Measurements from ENCODE around the gene CCNL2. TPM values are rescaled to one million over a fixed set of nuclear protein-coding genes. Genes with fewer than 3 reads are reported as not detected.

The CCNL2 gene
- total and polyA plus RNA-seq, 2 of the 13 experiments (the other 11 are each of a cell fraction or from before 2014, with no cell fraction given) = 105 to 340 TPM

DNA sequence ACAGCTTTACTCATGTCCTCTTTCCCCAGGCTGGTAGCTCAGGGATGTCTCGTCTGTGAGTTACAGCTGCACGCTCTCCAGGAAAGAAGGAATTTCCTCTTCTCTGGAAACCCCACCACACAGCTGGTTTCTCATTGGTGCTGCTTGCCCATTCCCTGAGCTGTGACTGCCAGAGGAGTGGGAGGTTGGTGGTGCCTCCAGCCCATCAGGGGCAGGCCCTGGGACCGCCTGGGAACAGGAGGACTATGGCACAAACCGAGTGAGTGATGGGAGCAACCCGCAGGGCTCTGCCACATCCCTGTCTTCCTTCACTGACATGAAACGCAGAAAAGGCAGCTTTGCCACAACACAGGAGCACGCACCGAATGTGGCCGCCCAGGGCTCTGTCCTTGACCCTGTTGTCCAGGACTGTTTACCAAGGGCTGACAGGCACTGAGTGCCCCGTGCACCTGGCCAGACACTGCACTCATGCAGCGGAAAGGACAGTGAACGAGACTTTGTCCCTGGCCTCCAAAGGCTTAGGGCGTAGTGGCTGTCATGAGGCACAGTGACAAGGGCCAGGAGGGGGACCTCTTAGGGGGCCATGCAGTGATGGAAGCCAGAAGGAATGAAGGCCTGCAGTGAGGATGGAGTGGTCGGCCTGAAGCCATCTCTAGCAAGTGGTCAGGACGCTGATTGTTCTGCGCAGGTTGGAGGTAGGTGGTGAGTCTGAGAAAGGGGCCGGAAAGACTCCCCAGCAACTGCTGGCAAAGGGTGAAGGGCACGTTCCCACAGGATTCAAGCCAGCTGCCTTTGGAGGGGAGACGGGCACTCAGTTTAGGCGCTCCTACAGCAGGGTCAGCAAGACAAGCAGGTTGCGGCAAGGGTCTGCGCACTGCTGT, 1.7 kb upstream of the CCNL2 start (continued):
- TF ChIP-seq, protein P1, sequence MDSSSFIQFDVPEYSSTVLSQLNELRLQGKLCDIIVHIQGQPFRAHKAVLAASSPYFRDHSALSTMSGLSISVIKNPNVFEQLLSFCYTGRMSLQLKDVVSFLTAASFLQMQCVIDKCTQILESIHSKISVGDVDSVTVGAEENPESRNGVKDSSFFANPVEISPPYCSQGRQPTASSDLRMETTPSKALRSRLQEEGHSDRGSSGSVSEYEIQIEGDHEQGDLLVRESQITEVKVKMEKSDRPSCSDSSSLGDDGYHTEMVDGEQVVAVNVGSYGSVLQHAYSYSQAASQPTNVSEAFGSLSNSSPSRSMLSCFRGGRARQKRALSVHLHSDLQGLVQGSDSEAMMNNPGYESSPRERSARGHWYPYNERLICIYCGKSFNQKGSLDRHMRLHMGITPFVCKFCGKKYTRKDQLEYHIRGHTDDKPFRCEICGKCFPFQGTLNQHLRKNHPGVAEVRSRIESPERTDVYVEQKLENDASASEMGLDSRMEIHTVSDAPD (CRISPR knock-in tag; IDR thresholded peaks at IDR 0.05) = peak; percentile 97
- peak; percentile 99 for TF ChIP-seq AKAP8 (CRISPR knock-in tag; IDR thresholded peaks at IDR 0.05)
- TF ChIP-seq ZSCAN5A (CRISPR knock-in tag; IDR thresholded peaks at IDR 0.05; ENCODE audit: borderline replicate concordance) = 0 out of 2 replicates have a peak, but pooled peaks have one; percentile 51
- peak; percentile 88; the same call in 1 of the 2 replicates for TF ChIP-seq ZNF792 (CRISPR knock-in tag; IDR thresholded peaks at IDR 0.05)
- TF ChIP-seq TARDBP (CRISPR knock-in tag; IDR thresholded peaks at IDR 0.05) = peak; percentile 100
- peak; percentile 94 for TF ChIP-seq ETV5 (CRISPR knock-in tag; IDR thresholded peaks at IDR 0.05; ENCODE audit: borderline replicate concordance)
- peak; percentile 90 for TF ChIP-seq SP5 (CRISPR knock-in tag; IDR thresholded peaks at IDR 0.05; ENCODE audit: borderline replicate concordance, low read depth)
- TF ChIP-seq ZC3H4 (CRISPR knock-in tag; IDR thresholded peaks at IDR 0.05; ENCODE audit: borderline replicate concordance) = 0 out of 2 replicates have a peak, but pooled peaks have one; percentile 66
- peak; percentile 92 for TF ChIP-seq KAT8 (CRISPR knock-in tag; IDR thresholded peaks at IDR 0.05)
- TF ChIP-seq, protein P2, sequence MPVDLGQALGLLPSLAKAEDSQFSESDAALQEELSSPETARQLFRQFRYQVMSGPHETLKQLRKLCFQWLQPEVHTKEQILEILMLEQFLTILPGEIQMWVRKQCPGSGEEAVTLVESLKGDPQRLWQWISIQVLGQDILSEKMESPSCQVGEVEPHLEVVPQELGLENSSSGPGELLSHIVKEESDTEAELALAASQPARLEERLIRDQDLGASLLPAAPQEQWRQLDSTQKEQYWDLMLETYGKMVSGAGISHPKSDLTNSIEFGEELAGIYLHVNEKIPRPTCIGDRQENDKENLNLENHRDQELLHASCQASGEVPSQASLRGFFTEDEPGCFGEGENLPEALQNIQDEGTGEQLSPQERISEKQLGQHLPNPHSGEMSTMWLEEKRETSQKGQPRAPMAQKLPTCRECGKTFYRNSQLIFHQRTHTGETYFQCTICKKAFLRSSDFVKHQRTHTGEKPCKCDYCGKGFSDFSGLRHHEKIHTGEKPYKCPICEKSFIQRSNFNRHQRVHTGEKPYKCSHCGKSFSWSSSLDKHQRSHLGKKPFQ (CRISPR knock-in tag; IDR thresholded peaks at IDR 0.05; ENCODE audit: insufficient replicate concordance) = peak; percentile 22
- peak; percentile 60 for TF ChIP-seq PBX2 (CRISPR knock-in tag; IDR thresholded peaks at IDR 0.05)
- TF ChIP-seq ZNF616 (CRISPR knock-in tag; IDR thresholded peaks at IDR 0.05; ENCODE audit: low read depth) = peak; percentile 84
- TF ChIP-seq, protein P3, sequence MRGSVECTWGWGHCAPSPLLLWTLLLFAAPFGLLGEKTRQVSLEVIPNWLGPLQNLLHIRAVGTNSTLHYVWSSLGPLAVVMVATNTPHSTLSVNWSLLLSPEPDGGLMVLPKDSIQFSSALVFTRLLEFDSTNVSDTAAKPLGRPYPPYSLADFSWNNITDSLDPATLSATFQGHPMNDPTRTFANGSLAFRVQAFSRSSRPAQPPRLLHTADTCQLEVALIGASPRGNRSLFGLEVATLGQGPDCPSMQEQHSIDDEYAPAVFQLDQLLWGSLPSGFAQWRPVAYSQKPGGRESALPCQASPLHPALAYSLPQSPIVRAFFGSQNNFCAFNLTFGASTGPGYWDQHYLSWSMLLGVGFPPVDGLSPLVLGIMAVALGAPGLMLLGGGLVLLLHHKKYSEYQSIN (CRISPR knock-in tag; IDR thresholded peaks at IDR 0.05; ENCODE audit: borderline replicate concordance) = no peak
- peak; percentile 92; the same call in 1 of the 2 replicates for TF ChIP-seq NCOA5 (CRISPR knock-in tag; IDR thresholded peaks at IDR 0.05)
- TF ChIP-seq SALL2 (CRISPR knock-in tag; IDR thresholded peaks at IDR 0.05) = peak; percentile 88
- TF ChIP-seq, protein P4, sequence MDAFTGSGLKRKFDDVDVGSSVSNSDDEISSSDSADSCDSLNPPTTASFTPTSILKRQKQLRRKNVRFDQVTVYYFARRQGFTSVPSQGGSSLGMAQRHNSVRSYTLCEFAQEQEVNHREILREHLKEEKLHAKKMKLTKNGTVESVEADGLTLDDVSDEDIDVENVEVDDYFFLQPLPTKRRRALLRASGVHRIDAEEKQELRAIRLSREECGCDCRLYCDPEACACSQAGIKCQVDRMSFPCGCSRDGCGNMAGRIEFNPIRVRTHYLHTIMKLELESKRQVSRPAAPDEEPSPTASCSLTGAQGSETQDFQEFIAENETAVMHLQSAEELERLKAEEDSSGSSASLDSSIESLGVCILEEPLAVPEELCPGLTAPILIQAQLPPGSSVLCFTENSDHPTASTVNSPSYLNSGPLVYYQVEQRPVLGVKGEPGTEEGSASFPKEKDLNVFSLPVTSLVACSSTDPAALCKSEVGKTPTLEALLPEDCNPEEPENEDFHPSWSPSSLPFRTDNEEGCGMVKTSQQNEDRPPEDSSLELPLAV (CRISPR knock-in tag; conservative IDR thresholded peaks at IDR 0.05; ENCODE audit: low read depth) = peak; percentile 16; the same call in 1 of the 2 replicates
- TF ChIP-seq GTF3A (CRISPR knock-in tag; conservative IDR thresholded peaks at IDR 0.05) = peak; percentile 86; the same call in 1 of the 2 replicates
- no peak for TF ChIP-seq ZFP82 (CRISPR knock-in tag; IDR thresholded peaks at IDR 0.05; ENCODE audit: borderline replicate concordance)
- no peak for TF ChIP-seq ATRX (CRISPR knock-in tag; IDR thresholded peaks at IDR 0.05; ENCODE audit: borderline replicate concordance)
- peak; percentile 83 for TF ChIP-seq FOSL2 (CRISPR knock-in tag; IDR thresholded peaks at IDR 0.05)
